GM12891 (cell line): ENCODE results near the gene SLCO4C1.

ENCODE experiments used
- DNase-seq: peaks from one replicate; pipeline ENCODE4 v3.0.0; 2011; ENCODE audit warnings: low spot score; ENCODE audit not compliant: insufficient read length
- FAIRE-seq: peaks from 2 replicates; lab custom pipeline; 2011; peaks lifted over from hg19 to GRCh38; lab: Jason Lieb, UNC
- PAX5 ChIP-seq: IDR thresholded peaks from 2 replicates; pipeline ENCODE4 v1.6.1; 2011; ENCODE audit warnings: low read length, moderate library complexity, mild to moderate bottlenecking; ENCODE audit not compliant: insufficient read depth, severe bottlenecking
- POLR2A ChIP-seq: IDR thresholded peaks from 2 replicates; pipeline ENCODE4 v1.6.1; 2011; ENCODE audit warnings: low read depth, low read length, control low read depth
- POLR2AphosphoS5 ChIP-seq: IDR thresholded peaks from 2 replicates; pipeline ENCODE4 v1.6.1; 2011; ENCODE audit warnings: low read depth, low read length, control low read depth
- POU2F2 ChIP-seq: IDR thresholded peaks from 2 replicates; pipeline ENCODE4 v1.6.1; 2011; ENCODE audit warnings: low read depth, mild to moderate bottlenecking, control low read depth, low read length, moderate library complexity
- SPI1 ChIP-seq: IDR thresholded peaks from 2 replicates; pipeline ENCODE4 v1.6.1; 2011; ENCODE audit warnings: low read depth, low read length, control low read depth
- TAF1 ChIP-seq: IDR thresholded peaks from 2 replicates; pipeline ENCODE4 v1.6.1; 2011; ENCODE audit warnings: low read depth, low read length, control low read depth

The SLCO4C1 gene

DNA sequence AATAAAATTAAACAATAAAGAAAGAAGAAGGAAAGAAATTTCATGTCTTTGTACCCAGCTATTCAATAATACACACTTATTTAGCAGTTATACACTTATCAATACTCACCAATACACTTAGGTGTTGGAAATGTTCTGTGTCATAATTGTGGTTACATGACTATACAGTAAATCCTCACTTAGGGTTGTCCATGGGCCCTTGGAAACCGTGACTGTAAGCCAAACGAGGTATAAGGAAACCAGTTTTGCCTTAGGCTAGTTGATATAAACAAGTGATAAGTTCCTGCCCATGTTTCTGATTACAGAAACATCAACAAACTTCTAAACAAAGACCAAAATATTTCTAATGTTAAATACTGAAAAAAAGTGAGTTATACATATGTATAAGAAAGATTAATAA is 10.0 kb upstream of the SLCO4C1 start:
- FAIRE-seq (no peak), DNase-seq (no peak)
- TF ChIP-seq POLR2A (no peak), POU2F2 (no peak), POLR2AphosphoS5 (no peak), PAX5 (no peak), SPI1 (no peak), TAF1 (no peak)

DNA sequence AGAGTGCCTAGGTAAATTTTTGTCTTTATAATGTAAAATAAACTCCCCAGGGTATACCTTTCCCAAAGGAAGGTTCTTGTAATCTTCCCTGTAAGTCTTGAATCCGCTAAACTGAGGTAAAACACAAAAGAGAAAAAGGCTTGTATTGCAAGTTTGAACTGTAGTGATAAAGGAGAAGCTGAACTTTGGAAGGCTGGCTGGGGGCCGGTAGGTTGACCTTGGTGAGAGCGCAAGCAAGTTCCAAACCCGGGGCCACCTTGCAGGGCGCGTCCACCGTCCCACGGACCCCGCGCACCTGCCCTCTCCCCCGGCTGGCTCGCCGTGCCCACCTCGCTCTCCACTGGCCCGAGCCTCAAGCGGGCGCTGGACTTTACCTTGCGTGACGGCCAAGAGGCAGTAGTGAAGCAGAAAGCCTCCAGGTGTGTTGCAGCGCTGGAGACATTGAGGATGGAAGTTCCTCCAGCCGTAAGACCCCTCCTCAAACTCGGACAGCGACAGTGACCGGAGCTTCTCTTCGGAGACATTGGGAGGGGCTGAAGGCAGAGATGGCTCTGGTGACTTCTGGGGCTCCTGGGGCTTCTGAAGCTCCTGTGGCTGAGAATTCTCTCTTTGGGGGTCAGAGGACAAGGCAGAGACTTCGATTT is 428 bp downstream of the SLCO4C1 start:
- peak; percentile 2 for DNase-seq

GRCh38 chr5:102294886-102295395 is 1.1 kb downstream of the SLCO4C1 start:
- peak; percentile 70 for FAIRE-seq
- TF ChIP-seq PAX5 (no peak), SPI1 (no peak), POU2F2 (no peak)

More for the DNA sequence above, 428 bp downstream of the SLCO4C1 start:
- no peak for FAIRE-seq
- TF ChIP-seq POU2F2 (no peak), TAF1 (no peak), POLR2A (no peak), POLR2AphosphoS5 (no peak), PAX5 (no peak), SPI1 (no peak)

DNA sequence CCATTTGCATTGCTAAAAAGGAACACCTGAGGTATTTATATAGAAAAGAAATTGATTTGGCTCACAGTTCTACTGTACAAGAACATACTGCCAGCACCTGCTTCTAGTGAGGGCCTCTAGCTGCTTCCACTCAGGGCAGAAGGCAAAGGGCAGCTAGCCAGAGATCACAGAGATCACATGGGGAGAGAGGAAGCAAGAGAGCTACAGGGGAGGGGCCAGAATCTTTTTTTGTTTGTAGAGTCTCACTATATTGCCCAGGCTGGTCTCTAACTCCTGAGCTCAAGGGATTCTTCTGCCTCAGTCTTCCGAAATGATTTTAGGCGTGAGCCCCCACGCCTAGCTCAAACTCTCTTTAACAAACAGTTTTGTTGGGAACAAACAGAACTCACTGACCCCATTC is 6.1 kb downstream of the SLCO4C1 start:
- TF ChIP-seq TAF1, result no peak
- no peak for TF ChIP-seq POLR2A
- TF ChIP-seq POLR2AphosphoS5, result no peak
- TF ChIP-seq POU2F2, result no peak
- TF ChIP-seq PAX5, result no peak
- no peak for TF ChIP-seq SPI1
- no peak for FAIRE-seq
- no peak for DNase-seq

More at GRCh38 chr5:102294886-102295395, 1.1 kb downstream of the SLCO4C1 start:
- no peak for DNase-seq

DNA sequence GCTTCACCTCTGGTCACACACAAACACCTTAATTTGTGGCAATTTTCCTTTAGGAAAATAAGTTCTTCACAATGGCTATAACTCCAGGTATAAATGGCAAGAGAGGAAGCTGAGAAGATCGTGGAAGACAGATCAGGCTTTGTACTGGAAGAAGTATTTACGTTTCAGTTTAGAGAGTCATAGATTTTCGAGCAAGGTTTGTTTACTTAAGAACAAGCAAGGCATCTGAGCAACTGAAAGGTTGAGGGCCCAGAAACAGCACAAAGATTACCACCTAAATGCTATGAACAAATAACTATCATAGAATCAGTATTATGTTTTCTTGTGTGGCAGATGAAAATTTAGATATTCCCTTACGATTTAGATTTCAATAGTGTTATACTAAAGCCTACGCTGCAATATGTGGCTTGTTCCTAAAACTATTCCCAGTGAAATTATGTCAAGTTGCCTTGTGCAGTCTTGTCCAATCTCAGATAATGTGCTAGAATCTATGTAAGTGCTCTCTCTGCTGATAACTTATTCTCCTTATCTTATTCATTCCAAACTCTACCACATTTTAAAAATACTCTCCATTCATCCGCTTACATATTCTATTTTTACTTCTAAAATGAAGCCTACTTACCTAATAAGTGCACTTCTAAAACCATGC is 6.7 kb downstream of the SLCO4C1 start:
- TF ChIP-seq POU2F2, result no peak
- FAIRE-seq (no peak), DNase-seq (no peak)

- FAIRE-seq, result no peak
These were observed 7.5 kb downstream of the SLCO4C1 start for GRCh38 chr5:102288630-102289029.

GRCh38 chr5:102286476-102286875 is 9.6 kb downstream of the SLCO4C1 start:
- FAIRE-seq (no peak), DNase-seq (no peak)
- no peak for TF ChIP-seq POLR2A
- no peak for TF ChIP-seq POU2F2

More at GRCh38 chr5:102288630-102289029, 7.5 kb downstream of the SLCO4C1 start:
- TF ChIP-seq PAX5, result no peak
- no peak for TF ChIP-seq TAF1
- no peak for TF ChIP-seq POLR2A
- no peak for TF ChIP-seq POLR2AphosphoS5
- no peak for TF ChIP-seq POU2F2
- TF ChIP-seq SPI1, result no peak
- no peak for DNase-seq

DNA sequence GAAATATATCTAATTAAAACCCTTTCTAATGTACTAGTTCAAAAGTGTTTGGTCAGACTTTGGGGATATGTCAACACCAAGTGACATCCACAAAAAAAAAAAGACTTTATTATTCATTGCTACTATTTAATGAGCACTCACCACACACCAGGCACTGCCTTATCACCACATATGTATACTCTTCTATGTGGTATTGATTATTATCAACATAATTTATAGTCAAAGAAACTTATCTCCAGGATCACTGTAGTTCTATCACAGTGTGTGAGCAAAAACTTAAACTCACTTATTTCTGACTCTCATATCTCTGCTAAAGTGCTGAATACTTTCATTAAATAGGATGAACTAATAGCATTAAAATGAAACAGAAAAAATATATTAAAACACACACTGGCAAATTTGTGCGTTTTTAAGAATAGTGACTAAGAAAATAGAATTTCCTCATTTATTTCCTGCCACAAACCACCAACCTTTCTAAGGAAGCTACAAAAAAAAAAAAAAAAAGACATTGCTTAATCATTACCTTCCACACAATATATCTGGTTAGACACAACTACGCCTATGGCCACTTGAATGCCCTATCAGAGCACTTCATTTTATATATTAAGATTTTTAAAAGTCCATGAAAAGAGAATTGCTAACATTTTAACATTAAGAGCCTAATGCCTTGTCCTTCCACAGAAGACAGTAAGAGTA is 12.8 kb downstream of the SLCO4C1 start:
- TF ChIP-seq TAF1 (no peak), POU2F2 (no peak), POLR2AphosphoS5 (no peak), SPI1 (no peak), PAX5 (no peak)
- DNase-seq (no peak), FAIRE-seq (no peak)

GRCh38 chr5:102279711-102280110 is 16.4 kb downstream of the SLCO4C1 start:
- FAIRE-seq, result no peak
- no peak for TF ChIP-seq SPI1
- no peak for TF ChIP-seq PAX5
- TF ChIP-seq POLR2A, result no peak
- no peak for TF ChIP-seq POU2F2
- no peak for TF ChIP-seq TAF1
- no peak for TF ChIP-seq POLR2AphosphoS5
- no peak for DNase-seq
